ENCODE results near the gene ARMC6.

Gene ARMC6

DNA sequence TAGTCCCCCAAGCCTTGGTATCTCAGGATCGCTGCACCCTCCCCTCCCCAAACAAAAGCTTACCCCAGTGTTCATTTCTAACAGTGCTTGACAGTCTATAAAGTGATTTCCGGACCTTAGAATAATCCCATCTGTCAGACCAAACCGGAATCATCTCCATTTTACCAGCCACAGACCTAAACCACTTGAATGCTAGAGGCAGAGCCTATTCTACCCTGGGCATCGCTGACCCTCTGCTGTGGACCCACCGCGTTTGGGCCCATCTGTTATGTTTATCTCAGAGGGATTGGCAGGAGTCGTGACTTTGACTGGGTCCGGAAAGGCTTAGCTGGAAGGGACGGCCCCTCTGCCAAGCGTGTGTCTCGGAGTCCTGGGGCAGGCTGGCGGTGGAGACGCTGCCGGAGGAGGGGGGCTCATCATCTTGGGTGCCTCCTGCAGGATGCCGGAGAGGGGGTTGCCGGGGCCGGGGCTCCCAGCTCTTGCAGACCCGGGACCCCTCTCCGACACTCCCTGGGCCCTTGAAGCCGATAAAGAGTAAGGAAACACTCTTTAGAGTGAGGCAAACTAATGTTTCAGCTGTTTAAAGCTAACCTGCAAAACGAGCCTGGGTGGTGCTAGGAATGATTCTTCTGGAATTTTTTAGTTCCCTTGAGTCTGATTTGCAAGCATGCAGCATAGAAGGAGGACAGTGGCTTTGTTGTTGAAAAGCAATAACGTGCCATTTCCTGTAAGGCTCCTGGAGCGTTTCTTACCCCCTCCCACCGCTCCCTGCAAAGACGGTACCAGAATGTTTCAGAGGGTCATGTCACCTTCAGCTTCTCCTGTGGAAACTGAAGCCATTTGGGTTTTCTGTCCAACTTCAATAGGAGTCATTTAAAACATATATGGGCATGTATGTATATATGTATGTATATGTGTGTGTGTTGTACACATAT, 31.7 kb downstream of the ARMC6 start:
- Mint-ChIP-seq H3K9me3 (no peaks in the 10 kb centered on the region), H3K36me3 (ENCODE audit: low read depth) (peaks cover 36% of the 10 kb centered on the region), H3K4me3 (peak overlapping the region; percentile 80), H3K27ac (peak overlapping the region; percentile 80), H3K4me1 (ENCODE audit: low read depth) (peaks cover 51% of the 10 kb centered on the region), H3K27me3 (no peaks in the 10 kb centered on the region)
- DNase-seq = peak; percentile 64

- H3K27me3 Mint-ChIP-seq = no peaks in the 10 kb centered on the region
- no peaks in the 10 kb centered on the region for H3K9me3 Mint-ChIP-seq
- peak overlapping the region; percentile 27 for H3K27ac Mint-ChIP-seq
- DNase-seq = no peak
- H3K36me3 Mint-ChIP-seq (ENCODE audit: low read depth) = peaks cover 29% of the 10 kb centered on the region
- peaks cover 43% of the 10 kb centered on the region for H3K4me1 Mint-ChIP-seq (ENCODE audit: low read depth)
- no peak overlapping the region for H3K4me3 Mint-ChIP-seq
Measured at GRCh38 chr19:19067276-19068072, 34.1 kb downstream of the ARMC6 start.

GRCh38 chr19:19068659-19069654, 35.6 kb downstream of the ARMC6 start:
- Mint-ChIP-seq H3K27me3 (no peaks in the 10 kb centered on the region), H3K27ac (peak overlapping the region; percentile 37), H3K4me3 (no peak overlapping the region), H3K36me3 (ENCODE audit: low read depth) (peaks cover 28% of the 10 kb centered on the region), H3K9me3 (no peaks in the 10 kb centered on the region), H3K4me1 (ENCODE audit: low read depth) (peaks cover 41% of the 10 kb centered on the region)
- DNase-seq = no peak

- peaks cover 27% of the 10 kb centered on the region for H3K4me1 Mint-ChIP-seq (ENCODE audit: low read depth)
- no peak overlapping the region for H3K27ac Mint-ChIP-seq
- H3K27me3 Mint-ChIP-seq = no peaks in the 10 kb centered on the region
- DNase-seq = no peak
- peaks cover 38% of the 10 kb centered on the region for H3K36me3 Mint-ChIP-seq (ENCODE audit: low read depth)
- no peak overlapping the region for H3K4me3 Mint-ChIP-seq
- no peaks in the 10 kb centered on the region for H3K9me3 Mint-ChIP-seq
Measured at GRCh38 chr19:19071897-19072296, 38.5 kb downstream of the ARMC6 start.

GRCh38 chr19:19074196-19074882, 40.9 kb downstream of the ARMC6 start:
- Mint-ChIP-seq H3K27ac (no peak overlapping the region), H3K9me3 (no peaks in the 10 kb centered on the region), H3K36me3 (ENCODE audit: low read depth) (peaks cover 42% of the 10 kb centered on the region), H3K4me1 (ENCODE audit: low read depth) (peaks cover 21% of the 10 kb centered on the region), H3K4me3 (no peak overlapping the region), H3K27me3 (no peaks in the 10 kb centered on the region)
- DNase-seq = no peak

GRCh38 chr19:19075126-19075525, 41.7 kb downstream of the ARMC6 start:
- Mint-ChIP-seq H3K27me3 (no peaks in the 10 kb centered on the region), H3K4me3 (no peak overlapping the region), H3K36me3 (ENCODE audit: low read depth) (peaks cover 38% of the 10 kb centered on the region), H3K9me3 (no peaks in the 10 kb centered on the region), H3K27ac (no peak overlapping the region), H3K4me1 (ENCODE audit: low read depth) (peaks cover 18% of the 10 kb centered on the region)
- DNase-seq = no peak

DNA sequence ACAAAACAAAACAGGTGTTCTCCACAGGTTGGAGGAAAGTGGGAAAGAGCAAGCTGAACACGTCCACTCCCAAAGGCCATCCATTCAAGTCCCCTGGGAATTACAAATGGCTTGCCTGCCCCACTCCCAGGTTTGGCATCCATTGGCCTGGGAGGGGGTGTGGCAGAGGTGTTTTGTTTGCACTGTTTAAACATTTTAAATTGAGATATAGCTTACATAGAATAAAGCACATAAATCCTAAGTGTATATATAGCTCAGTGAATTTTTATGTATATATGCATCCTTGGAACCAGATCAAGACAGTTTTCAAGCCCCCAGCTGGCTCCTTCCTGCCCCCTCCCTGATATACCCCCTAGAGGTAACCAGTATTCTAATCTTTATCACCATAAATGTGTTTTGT, 43.1 kb downstream of the ARMC6 start:
- H3K36me3 Mint-ChIP-seq (ENCODE audit: low read depth) = peaks cover 27% of the 10 kb centered on the region

DNA sequence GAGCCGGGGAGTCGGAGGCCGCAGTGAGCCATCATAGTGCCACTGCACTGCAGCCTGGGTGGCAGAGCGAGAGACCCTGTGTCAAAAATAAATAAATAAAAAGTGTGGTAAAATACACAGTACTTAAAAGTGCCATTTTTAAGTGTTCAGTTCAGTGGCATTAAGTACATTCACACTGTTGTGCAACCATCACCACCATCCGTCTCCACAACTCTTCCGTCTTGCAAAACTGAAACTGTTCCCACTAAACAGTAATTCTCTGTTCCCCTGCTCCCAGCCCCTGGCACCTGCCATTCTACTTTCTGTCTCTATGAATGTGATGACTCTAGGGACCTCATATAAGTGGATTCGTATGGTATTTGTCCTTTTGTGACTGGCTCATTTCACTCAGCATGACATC, 43.7 kb downstream of the ARMC6 start:
- Mint-ChIP-seq H3K36me3 (ENCODE audit: low read depth) (peaks cover 25% of the 10 kb centered on the region), H3K9me3 (no peaks in the 10 kb centered on the region), H3K27me3 (no peaks in the 10 kb centered on the region), H3K4me1 (ENCODE audit: low read depth) (peaks cover 16% of the 10 kb centered on the region), H3K4me3 (no peak overlapping the region), H3K27ac (no peak overlapping the region)
- no peak for DNase-seq

More for the DNA sequence above, 43.1 kb downstream of the ARMC6 start:
- Mint-ChIP-seq H3K9me3 (no peaks in the 10 kb centered on the region), H3K4me1 (ENCODE audit: low read depth) (peaks cover 16% of the 10 kb centered on the region), H3K4me3 (no peak overlapping the region), H3K27ac (no peak overlapping the region), H3K27me3 (no peaks in the 10 kb centered on the region)
- DNase-seq = no peak

DNA sequence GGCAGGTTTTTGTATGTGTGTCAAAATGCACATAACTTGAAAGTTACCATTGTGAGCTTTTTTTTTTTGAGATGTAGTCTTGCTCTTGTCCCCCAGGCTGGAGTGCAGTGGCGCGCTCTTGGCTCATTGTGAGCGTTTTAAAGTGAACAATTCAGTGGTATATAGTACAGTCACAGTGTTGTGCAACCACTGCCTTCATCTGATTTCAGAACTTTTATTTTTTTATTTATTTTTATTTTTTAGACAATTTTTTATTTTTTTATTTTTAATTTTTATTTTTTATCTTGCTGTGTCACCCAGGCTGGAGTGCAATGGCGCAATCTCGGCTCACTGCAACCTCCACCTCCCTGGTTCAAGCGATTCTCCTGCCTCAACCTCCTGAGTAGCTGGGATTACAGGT, 45.4 kb downstream of the ARMC6 start:
- DNase-seq = no peak
- Mint-ChIP-seq H3K4me1 (ENCODE audit: low read depth) (peaks cover 10% of the 10 kb centered on the region), H3K4me3 (no peak overlapping the region), H3K27me3 (no peaks in the 10 kb centered on the region), H3K36me3 (ENCODE audit: low read depth) (peaks cover 29% of the 10 kb centered on the region), H3K9me3 (no peaks in the 10 kb centered on the region), H3K27ac (no peak overlapping the region)

GRCh38 chr19:19079571-19079970, 46.2 kb downstream of the ARMC6 start:
- peaks cover 29% of the 10 kb centered on the region for H3K36me3 Mint-ChIP-seq (ENCODE audit: low read depth)
- H3K27me3 Mint-ChIP-seq = no peaks in the 10 kb centered on the region
- H3K9me3 Mint-ChIP-seq = no peaks in the 10 kb centered on the region
- DNase-seq = no peak
- H3K27ac Mint-ChIP-seq = no peak overlapping the region
- no peak overlapping the region for H3K4me3 Mint-ChIP-seq
- H3K4me1 Mint-ChIP-seq (ENCODE audit: low read depth) = peaks cover 7% of the 10 kb centered on the region

DNA sequence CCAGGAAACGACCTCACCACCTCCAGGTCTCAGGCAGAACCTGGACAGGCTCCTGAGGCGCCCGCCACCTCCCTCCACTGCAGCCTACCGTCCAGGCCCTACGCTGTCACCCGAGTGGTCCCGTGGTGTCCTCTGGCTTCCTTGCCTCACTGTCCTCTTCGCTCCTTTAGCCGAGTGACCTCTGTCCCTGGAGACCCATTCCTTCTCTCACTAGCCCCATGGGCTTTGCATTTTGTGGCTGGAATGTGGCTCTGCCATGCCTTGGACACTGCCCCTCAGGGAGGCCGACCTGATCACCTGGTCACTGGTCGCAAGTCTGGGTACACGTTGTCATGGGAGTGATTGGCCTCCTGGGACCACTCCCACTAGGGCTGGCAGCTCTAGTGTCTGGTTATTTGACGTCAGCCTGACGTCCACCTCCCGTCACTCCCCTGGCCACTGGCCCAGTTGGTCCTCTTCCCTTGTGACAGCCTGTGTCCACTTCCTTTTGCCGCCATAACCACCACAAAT, 48.3 kb downstream of the ARMC6 start:
- Mint-ChIP-seq H3K4me1 (ENCODE audit: low read depth) (peaks cover 7% of the 10 kb centered on the region), H3K27ac (no peak overlapping the region), H3K4me3 (no peak overlapping the region), H3K36me3 (ENCODE audit: low read depth) (peaks cover 21% of the 10 kb centered on the region), H3K27me3 (no peaks in the 10 kb centered on the region), H3K9me3 (no peaks in the 10 kb centered on the region)
- no peak for DNase-seq

DNA sequence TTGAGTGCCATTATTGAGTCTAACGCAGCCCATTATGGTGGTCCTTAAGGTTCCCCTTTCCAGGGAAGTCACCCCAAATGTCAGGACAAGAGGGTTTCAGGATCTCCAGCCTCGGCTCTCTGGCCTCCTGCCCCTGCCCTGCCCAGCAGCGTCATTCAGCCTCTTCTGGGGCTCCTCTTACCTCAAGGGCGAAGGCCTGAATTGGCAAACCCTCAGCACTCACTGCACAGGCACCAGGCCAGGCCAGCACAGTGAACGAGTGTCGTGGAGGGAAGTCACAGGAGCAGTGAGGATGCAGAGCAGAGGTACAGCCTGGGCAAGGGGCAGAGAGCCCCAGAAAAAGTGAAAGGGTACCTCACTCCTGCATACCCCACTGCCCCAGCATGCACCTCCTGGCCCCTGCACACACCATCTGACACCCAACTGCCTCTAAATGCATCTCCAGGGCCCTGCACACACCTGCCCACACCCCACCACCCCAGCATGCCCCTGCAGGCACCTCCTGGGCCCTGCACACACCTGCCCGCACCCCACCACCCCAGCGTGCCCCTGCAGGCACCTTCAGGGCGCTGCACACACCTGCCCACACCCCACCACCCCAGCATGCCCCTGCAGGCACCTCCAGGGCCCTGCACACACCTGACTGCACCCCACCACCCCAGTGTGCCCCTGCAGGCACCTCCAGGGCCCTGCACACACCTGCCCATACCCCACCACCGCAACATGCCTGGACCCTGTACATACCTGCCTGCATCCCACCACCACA, 50.2 kb downstream of the ARMC6 start:
- Mint-ChIP-seq H3K9me3 (no peaks in the 10 kb centered on the region), H3K4me1 (ENCODE audit: low read depth) (peaks cover 2% of the 10 kb centered on the region), H3K36me3 (ENCODE audit: low read depth) (peaks cover 13% of the 10 kb centered on the region), H3K4me3 (no peak overlapping the region), H3K27ac (no peak overlapping the region), H3K27me3 (no peaks in the 10 kb centered on the region)
- DNase-seq = no peak

- H3K4me3 Mint-ChIP-seq = no peak overlapping the region
- H3K27me3 Mint-ChIP-seq = no peaks in the 10 kb centered on the region
- DNase-seq = no peak
- H3K4me1 Mint-ChIP-seq (ENCODE audit: low read depth) = no peaks in the 10 kb centered on the region
- H3K9me3 Mint-ChIP-seq = no peaks in the 10 kb centered on the region
- H3K27ac Mint-ChIP-seq = no peak overlapping the region
- peaks cover 15% of the 10 kb centered on the region for H3K36me3 Mint-ChIP-seq (ENCODE audit: low read depth)
Measured at GRCh38 chr19:19087676-19088075, 54.3 kb downstream of the ARMC6 start.

Data from activated T-cell treated with anti-CD3 and anti-CD28 coated beads, Interleukin-2, amount 50 U/mL, for 24 hours (primary cell).